Hematopoietic multipotent progenitor cell treated with erythropoietin and hydrocortisone succinate and interleukin-3 and kit ligand, for 15 days (in vitro differentiated cells): ENCODE data around the gene C2orf81.
"Not testable (repeated sequence)": the region's sequence is repeated elsewhere in the genome, so short reads cannot be mapped to it uniquely, and the experiment has no call there.

Experiments used
- DNase-seq: peaks from one replicate; pipeline ENCODE4 v3.0.0-alpha.2; 2015; ENCODE audit warnings: low spot score

C2orf81 gene

GRCh38 chr2:74421221-74421870 is at the start of gene C2orf81, which contains the start of gene WDR54:
Gene C2orf81 (minus strand): TSS chr2:74421619. CDS start chr2:74421560, 59 bp downstream.
Gene WDR54 (plus strand): TSS chr2:74421730. CDS start chr2:74422154, 424 bp downstream.
- DNase-seq: peak; percentile 58

- not testable (repeated sequence) for DNase-seq
These were observed 49.3 kb upstream of the C2orf81 start for GRCh38 chr2:74470742-74471141.

- no peak for DNase-seq
These were observed 43.0 kb upstream of the C2orf81 start for GRCh38 chr2:74464406-74464805.

- DNase-seq: no peak
These were observed 41.3 kb upstream of the C2orf81 start for GRCh38 chr2:74462786-74463105.

GRCh38 chr2:74462054-74462785 is 40.8 kb upstream of the C2orf81 start:
- no peak for DNase-seq

DNA sequence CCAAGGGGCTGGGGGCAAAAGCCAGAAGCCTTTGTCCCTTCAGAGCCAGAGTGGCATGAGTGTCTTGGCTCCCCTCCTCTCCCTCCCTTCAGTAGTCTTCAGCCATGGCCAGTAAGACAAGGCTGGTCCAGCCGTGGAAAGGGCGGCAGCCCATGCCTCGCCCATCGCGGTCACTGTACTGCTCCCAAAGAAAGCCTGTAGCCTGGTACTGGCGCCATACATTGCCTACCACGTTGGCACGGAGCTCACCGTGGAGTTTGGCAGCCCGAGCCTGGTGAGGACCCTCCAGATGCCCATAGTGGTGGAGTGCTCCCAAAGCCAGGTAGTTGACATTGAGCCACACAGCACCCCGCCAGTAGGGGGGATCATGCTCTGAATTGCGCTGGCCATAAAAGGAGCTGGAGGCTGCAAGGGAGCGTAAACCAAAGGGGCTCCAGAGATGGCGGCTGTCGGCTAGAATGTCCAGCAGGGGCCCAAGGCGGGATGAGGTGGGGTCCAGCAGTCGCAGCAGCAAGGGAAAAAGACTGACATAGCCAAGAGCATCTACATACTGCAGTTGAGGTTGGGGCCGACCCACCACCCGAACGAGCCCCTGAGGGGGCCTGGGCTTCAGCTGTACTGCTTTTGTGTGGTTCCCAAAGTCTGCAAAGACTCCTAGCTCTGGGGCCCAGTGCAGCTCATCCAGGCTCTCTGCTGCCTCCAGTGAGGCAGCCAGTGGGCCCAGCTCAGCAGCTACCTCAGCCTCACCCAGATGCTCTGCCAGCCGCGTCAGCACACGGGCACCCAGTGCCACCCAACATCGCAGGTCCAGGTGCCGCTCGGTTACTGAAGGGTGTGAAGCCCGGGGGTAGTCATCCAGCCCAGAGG is 40.0 kb upstream of the C2orf81 start:
- DNase-seq: no peak

- DNase-seq: not testable (repeated sequence)
These were observed 38.8 kb upstream of the C2orf81 start for GRCh38 chr2:74460187-74460586.

DNA sequence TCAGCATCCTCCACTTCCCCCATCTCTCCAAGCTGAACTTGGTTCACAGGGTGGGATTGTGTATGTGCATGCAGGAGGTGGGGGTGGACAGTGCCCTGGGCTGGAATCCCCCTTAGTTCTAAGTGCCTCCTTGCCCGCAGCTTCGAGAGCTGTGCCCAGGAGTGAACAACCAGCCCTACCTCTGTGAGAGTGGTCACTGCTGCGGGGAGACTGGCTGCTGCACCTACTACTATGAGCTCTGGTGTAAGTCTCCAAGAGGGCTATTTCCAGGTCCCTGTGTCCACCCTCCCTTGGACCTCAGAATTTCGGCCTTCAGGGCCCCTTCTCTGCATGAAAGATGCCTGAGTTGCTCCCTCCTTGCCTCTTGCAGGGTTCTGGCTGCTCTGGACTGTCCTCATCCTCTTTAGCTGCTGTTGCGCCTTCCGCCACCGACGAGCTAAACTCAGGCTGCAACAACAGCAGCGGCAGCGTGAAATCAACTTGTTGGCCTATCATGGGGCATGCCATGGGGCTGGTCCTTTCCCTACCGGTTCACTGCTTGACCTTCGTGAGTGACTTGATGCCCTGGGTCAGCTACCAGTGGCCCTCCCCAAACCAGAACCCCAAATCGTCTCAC is 38.2 kb upstream of the C2orf81 start:
- not testable (repeated sequence) for DNase-seq

DNA sequence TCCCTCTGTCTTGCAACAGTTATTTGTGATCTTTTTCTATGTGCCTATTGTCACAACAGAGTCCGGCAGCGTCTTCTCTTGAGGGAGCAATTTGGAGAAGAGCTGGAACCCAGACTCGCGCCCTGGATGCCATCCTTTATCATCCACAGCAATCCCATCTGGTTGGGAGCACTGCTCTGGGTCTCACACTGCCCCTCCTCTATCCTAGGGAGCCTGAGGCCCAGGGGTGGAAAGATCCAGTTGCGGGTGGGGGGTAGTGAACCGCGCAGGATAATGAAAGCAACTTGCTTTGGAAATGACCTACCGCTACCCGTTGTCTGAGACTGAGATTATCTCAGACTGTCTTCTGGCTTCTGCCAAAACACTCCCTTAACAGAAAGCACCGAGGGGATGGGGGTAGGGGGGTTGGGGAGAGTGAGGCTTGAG is 37.5 kb upstream of the C2orf81 start:
- no peak for DNase-seq

DNA sequence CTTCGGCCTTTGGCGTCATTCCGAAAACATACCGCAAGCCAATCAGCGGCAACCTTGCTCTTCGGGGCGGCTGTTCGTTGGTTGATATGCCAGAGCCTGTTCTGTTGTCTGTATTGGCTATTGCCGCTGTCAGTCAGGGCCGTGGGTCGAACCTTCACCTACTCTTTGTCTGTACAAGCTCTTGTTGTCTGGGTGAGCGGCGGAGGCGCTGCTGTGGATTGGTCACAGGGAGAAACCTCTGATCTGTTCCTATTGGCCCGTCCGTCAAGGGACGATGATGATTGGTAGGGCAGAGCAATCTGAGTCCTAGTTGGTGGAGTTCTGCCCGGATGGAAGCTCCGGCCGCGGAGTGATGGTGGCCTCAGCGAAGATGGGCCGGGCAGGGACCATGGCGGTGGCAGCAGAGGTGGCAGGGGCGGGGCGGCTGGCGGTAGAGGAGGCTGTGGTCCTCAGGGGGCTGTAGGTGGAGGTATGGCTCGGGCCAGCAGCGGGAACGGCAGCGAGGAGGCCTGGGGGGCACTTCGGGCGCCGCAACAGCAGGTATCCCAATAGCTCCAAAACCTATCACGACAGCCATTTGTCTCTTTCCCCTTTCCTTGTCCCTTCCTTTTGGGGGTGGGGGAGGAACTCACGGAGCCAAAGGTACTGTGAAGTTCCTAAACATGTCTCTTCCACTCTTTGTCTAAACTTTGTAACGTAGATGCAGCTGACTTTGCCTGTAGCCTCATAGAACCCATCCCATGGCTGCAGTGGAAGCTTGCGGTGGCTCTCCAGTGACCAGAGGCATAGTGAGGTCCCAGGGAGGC is 36.9 kb upstream of the C2orf81 start, which contains the start of gene WBP1:
Gene WBP1, plus strand, starts transcription at position 307 of the 806 bp plus-strand sequence. Its CDS starts 165 bp downstream, at position 472.
- DNase-seq: peak; percentile 99

GRCh38 chr2:74457549-74458131 is 36.2 kb upstream of the C2orf81 start:
- peak; percentile 34 for DNase-seq

- no peak for DNase-seq
These were observed 35.7 kb upstream of the C2orf81 start for GRCh38 chr2:74457129-74457548.

DNA sequence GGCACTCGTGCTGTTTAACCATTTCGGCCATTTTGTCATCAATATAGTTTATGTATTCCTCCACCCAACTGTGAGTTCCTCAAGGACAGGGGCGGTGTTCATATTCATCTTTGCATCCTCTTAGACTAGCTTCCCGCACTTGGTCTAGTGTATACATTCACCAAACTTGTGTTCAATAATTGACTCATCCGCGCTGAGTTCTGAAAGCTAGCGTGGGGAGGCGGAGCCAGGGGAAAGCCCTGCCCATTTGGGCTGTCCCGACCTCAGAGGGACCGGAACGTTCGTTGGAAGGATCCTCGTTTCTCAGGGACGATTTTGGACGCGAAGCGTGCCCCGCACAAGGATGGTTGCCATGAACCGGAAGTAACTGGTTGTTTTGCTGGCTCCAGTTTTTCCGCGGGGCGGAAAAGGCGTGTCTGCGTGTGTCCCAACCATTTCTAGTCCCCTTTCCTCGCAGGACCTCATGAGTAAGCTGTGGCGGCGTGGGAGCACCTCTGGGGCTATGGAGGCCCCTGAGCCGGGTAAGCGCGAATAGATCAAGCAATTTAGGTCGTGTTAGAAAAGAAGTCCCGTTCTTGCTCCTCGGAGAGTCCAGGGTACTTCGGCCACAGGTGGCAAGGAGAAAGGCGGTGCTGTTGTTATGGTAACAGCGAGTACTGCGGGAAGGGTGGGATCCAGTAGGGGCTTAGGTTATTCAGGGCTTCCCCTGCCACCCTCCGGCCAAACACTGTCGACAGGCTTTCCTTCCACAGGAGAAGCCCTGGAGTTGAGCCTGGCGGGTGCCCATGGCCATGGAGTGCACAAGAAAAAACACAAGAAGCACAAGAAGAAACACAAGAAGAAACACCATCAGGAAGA is 33.5 kb upstream of the C2orf81 start, which contains the start of gene INO80B:
Gene INO80B, plus strand, starts transcription at position 434 of the 858 bp plus-strand sequence. Its CDS starts 30 bp downstream, at position 464.
- DNase-seq: peak; percentile 98

DNA sequence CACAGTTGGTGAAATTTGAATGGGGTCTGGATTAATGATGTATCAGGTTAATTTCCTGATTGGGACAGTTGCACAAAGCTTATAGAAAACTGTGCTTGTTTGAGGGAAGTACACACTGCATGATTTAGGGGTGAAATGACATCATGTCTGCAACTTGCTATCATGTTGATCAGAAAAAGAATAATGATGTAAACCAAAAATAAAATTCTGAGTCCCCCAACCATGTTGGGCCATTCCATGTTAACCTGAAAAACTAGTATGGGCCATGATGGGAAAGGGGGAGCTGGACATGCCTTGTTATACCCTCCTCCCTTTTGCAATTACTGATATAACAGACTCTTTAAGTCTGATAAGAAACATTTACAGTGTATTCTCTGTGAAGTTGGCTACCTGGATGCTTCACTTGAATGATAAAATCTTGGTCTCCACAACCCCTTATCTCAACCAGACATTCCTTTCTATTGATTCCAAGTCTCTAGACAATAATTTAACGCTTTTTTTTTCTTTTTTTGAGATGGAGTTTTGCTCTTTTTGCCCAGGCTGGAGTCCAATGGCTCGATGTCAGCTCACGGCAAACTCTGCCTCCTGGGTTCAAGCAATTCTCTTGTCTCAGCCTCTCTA is 29.3 kb upstream of the C2orf81 start:
- DNase-seq: no peak

DNA sequence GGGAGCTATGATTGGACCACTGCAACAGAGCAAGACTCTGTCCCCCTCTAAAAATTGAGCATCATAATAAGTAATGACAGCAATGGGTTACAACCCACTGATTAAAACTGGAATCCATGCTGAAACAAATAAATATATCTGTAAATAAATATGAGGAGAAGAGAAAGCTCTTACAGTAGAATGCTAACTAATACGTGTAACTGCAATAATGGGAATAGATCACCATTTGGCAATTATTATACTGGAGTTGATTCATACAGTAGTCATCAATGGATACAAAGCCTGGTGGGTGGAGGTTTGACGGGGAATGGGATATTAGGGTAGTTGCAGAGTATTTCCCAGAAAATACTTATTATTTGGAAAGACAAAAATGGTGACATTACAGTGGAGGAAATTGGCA is 27.4 kb upstream of the C2orf81 start:
- DNase-seq: no peak

DNA sequence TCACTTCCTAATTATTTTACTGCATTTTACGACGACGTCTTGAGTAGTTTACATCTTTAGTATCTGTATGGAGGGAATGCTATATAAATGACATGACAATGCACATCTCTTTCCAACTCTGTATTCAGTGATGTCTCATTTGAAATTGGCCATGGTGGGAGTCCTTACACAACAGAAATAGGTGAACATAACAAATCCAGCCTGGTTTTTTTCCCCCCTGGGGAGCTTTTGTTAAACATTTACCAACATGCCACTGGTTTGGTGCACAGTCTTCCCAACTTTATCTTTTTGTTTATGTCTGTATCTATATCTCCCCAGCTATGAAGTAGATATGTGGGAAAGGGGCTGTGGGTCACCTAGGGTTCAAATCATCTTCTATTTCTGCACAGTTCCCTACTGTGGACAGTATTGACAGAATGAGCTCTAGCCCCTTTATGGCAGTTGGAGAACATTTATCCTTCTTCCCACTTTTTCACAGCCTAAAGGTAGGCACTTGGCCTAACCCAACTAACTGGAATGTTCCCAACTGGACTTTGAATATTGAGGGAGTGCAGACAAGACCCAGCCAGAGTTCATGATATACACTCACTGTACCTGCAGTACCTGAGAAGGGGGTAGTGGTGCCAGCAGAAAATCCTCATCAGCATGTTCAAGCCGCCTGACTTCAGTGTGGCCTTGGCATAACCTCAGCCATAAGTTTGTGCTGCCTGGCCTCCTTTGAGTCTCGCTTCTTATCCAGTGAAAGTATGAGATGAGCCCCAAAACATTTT is 26.0 kb upstream of the C2orf81 start:
- DNase-seq: no peak

GRCh38 chr2:74444498-74445318 is 23.3 kb upstream of the C2orf81 start:
- no peak for DNase-seq
